OCI-LY7 (cell line): ENCODE measurements around the gene BMX.

Experiments used
- CTCF ChIP-seq: fragments of 200-600 bp; sonication (generic); conservative IDR thresholded peaks from 2 replicates; pipeline ENCODE4 v1.5.1; 2014; ENCODE audit warnings: mild to moderate bottlenecking, antibody characterized with exemption, low read length, moderate library complexity, mixed read lengths
- EZH2phosphoT487 ChIP-seq: fragments of 200-600 bp; sonication (generic); IDR thresholded peaks from 2 replicates; pipeline ENCODE4 v1.6.1; 2018; ENCODE audit warnings: low read depth, borderline replicate concordance, mild to moderate bottlenecking, mixed run types, antibody characterized with exemption, low read length, moderate library complexity, mixed read lengths

DNA sequence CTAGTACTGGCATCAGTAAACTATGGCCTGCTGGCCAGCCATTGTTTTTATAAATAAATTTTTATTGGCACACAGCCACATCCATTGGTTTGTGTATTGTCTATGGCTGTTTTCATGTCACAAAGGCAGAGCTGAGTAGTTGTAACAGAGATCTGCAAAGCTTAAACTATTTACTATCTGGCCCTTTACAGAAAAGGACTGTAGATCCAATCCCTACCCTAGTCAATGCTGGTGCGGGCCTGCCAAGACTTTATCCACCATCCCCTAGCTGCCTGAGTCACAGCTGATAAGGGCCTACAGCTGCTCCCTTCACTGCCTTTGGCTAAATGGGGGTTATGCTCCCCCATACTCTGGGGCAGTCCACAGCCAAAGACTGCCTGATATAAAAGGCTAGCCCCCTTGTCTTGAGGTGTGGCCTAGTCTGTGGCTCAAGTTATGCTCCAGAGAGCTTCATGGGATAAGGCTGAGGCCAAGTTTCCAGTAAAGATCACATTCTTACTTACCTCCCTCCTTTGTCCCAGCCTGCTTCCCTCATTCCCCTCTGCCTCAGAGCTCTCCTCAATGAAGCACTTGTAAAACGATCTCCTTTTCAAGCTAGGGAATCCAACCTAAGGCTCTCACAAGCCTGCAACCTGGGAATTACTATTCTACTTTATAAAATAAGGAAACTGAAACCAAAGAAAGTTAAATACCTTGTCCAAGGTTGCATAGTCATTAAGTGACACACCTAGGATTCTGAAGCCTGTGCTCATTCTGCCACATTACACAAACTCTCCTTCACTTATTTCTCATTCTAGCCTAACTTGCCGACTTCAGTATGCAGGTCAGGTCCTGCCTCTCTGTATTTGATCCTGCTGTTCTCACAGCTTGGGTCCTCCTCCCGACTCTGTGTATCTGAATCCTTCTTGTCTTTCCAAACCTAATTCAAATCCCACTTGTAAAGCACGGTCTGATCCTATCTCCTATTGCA lies 79.5 kb downstream of the BMX start:
- TF ChIP-seq CTCF (no peak), EZH2phosphoT487 (no peak)
